Stimulated activated CD4-positive, alpha-beta T cell treated with anti-CD3 and anti-CD28 coated beads, Interleukin-1b, Interleukin-23, amount 100 ng/mL, for 24 hours (primary cell): ENCODE results near the gene GLUD1.
"Not testable (repeated sequence)": the region's sequence is repeated elsewhere in the genome, so short reads cannot be mapped to it uniquely, and the experiment has no call there.

Source experiments
- DNase-seq, 4 experiments: peaks; one replicate each; pipeline ENCODE4 v3.0.0-alpha.2; 2020; ENCODE audit warnings: low read depth in 4 of 4, low spot score in 1 of 4

Gene GLUD1

DNA sequence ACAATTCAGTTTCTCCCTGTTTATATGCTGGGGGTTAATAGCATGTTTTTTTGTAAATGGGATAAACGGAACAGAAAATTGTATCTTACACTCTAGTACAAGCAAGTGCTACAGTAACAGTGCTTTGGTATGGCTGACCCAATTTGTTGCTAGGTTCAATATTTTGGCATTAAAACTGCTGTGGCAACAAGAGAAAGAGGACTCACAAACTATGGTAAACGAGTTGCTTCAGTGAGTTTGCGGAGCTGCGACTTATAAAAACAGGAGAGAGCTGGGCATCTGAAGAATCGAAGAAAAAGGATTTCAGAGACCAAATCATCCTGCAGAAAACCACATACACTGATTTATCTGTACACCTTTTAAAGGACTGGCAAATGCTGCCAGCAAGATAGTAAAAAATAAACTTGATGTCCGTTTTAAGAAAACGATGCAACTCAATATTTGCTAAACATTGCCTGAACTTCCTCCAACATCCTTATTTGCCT, 2.2 kb downstream of the GLUD1 start:
- DNase-seq: no peak

DNA sequence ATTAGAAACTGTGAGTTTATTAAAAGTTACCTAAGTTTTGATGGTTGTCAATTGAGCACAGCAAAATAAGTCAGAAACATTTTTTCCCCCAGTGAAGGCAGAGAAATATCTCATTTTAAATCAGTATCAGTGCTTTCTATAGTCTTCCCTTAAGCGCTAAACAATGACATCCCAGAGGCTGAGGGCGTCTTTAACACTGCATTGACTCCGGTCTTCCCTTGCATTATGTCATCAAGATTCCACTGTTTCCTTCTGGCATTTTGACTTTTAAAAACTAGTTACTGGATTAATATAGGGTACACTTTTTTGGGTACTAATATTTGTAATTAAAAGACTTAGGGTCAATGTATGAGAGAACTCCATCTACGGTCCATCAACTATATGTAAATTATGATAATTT, 3.9 kb downstream of the GLUD1 start:
- no peak for DNase-seq

DNA sequence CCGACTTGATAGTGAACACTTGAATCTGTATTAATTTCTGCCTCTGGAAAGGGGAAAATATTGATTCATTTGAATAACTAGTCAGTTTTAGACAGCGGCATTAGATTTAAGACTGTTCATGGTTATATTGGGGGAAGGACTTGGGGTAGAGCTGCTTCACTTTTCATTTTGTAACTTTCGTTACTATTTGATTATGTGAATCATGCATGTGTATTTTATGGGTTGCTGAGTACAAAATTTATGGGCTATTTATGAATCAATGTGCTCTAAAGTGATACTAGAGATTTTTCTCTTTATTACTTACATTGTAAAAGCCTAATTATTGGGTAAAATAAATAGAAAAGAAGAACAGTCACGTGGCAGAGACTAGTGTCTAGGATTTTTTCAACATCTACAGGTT, 4.9 kb downstream of the GLUD1 start:
- DNase-seq: no peak

DNA sequence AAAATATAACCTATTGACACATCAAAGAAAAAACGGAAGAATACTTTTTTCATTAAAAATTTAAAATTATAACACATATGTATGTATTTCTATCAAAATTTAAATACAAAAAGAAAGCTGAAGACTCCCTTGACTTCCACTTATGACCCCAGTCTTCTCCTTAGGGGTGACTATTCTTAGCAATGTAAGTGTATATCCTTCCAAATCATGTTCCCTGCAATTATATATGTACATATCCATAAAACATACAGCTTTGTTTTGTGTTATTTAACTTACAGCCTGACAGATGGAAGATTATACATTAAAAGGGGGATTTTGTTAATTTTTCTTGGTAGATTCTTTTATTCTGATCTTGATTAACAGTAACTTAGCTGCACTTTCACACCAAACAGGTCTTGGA, 9.1 kb downstream of the GLUD1 start:
- DNase-seq: no peak

DNA sequence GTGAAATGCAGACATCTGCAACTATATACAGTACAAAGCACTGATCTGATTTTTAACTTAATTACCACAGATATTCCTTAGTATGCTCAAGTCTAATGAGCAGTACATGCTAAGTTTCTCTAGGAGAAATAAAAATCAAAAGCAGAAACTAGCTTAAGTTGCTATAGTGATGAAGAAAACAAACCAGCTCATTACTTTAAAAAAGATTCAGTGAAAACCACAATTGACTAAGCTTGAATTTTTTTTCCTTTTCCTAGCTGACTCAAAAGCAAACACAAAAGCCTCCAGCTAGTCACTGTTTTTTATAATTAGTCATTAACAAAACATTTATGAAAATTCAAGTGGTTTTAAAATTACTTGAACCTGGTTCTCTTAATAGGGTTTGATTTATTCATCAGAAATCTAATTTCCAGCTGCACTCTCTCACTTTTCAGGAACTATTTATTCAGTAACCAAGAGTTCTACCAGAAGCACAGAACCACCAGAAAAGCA, 10.3 kb downstream of the GLUD1 start:
- DNase-seq: not testable (repeated sequence)

DNA sequence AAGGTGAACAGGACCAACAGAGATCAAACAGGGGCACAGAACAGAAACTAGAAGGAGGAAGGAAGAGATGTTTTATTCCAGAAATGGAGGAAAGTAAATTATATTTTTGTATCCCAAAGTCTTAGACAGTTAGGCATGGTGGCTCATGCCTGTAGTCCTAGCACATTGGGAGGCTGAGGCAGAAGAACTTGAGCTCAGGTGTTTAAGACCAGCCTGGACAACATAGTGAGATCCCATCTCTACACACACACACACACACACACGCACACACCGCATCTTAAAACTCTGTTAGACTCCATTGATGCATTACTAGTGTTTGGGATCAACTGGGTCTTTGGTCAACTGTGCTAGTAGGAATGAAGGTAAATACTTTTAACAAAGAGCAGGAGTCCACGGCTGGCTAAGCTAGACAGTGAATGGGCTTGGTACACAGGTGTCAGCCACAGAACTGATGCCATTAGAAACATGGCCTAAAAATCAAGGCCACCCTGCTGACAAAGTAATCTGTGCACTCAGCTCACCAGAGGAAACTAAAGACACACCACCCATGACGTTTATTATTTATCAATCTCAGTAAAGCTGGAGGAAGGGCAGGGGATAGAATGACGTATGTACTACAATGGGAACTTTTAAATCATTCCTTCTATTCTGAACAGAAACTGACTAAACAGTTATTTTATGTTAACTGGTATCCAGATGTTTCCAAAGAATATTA, 10.9 kb downstream of the GLUD1 start:
- not testable (repeated sequence) for DNase-seq

DNA sequence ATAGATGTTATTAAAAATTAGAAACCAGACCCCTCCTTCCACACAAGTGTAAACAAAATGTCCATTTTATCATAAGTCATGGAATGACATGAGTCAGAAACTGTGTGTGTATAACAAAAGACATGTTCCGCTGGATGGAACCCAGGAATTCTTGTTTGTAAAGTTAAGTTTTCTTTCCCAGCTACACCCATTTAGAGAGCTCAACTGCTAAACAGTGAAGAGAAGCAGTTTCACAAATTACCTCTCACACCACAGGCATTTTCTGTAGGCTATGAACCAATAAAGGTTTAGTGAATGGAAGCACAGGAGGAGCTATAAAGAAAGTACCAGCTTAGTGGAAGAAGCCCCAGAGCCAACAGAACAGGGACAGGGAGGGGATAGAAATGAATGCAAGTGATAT, 12.4 kb downstream of the GLUD1 start:
- not testable (repeated sequence) for DNase-seq

DNA sequence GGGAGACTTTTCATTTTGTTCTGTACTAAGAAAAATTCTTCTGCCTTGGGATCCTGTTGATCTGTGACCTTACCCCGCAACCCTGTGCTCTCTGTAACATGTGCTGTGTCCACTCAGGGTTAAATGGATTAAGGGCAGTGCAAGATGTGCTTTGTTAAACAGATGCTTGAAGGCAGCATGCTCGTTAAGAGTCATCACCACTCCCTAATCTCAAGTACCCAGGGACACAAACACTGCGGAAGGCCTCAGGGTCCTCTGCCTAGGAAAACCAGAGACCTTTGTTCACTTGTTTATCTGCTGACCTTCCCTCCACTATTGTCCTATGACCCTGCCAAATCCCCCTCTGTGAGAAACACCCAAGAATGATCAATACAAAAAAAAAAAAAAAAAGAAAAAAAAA, 13.1 kb downstream of the GLUD1 start:
- not testable (repeated sequence) for DNase-seq

DNA sequence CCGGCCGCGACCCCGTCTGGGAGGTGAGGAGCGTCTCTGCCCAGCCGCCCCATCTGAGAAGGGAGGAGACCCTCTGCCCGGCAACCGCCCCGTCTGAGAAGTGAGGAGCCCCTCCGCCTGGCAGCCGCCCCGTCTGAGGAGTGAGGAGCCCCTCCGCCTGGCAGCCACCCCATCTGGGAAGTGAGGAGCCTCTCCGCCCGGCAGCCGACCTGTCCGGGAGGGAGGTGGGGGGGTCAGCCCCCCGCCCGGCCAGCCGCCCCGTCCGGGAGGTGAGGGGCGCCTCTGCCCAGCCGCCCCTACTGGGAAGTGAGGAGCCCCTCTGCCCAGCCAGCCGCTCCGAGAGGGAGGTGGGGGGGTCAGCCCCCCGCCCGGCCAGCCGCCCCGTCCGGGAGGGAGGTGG, 14.0 kb downstream of the GLUD1 start:
- not testable (repeated sequence) for DNase-seq

DNA sequence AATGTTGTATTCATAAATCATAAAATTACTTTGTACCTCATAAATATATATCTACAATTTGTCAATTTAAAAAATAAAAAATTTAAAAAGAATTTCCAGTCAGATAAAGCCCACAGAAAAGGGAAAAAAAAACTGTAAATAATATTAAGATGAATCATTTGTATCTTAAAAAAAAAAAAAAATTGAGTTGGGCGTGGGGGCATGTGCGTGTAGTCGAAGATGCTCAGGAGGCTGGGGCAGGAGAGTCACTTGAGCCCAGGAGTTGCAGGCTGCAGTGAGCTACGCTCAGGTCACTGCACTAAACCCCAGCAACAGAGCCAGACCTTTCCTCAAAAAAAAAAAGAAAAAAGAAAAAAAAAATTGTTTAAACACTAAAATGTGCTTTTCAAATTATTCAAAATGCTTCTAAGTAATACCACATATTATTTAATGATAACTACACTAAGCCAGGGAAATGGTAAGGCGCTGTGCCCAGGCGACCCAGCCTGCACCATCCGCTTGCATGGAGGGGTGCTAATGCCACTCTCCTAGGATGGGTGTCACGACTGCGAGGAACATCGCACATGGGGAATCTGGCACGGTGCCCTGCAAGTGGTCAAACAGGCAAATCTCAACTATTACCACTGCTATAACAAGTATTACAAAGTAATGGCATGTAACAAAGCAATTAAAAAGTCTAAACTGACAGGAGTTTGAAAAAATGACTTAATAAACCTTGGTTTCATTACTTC, 15.4 kb downstream of the GLUD1 start:
- DNase-seq: no peak

DNA sequence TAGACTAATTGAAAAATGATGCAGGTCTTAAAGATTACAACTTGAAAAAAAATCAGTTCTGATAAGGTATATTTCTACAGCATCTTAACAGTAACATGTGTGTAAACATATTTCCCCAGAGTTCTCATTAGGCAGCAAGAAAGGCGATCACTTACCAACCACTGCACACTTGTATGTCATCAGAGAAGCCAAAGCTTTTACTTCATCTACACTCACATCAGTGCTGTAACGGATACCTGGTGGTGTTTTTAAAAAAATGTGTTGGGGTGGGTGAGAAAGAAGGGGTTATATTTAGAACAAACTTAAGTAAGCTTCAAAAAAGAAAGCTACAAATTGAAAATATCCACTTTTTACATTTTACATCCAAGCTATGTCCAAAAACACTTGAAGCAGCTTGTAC, 18.2 kb downstream of the GLUD1 start:
- not testable (repeated sequence) for DNase-seq

DNA sequence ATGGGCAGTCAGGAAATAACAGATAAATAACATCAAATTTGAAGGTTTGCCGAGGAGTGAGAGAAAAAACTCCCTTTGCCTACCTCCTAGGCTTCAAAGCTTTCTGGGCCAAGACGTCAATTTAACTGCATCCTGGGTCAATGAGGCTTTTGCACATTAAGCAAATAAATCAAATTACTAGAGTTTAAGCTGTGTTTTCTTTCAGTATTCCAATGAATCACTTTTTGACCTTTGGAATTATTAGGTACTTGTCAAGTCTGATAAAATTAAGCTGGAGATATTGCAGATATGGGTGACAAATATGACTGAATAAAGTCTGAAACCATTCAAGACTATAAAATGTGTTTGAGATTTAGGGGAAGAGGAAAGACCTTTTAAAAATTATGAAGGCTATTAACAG, 22.2 kb downstream of the GLUD1 start:
- DNase-seq: no peak

DNA sequence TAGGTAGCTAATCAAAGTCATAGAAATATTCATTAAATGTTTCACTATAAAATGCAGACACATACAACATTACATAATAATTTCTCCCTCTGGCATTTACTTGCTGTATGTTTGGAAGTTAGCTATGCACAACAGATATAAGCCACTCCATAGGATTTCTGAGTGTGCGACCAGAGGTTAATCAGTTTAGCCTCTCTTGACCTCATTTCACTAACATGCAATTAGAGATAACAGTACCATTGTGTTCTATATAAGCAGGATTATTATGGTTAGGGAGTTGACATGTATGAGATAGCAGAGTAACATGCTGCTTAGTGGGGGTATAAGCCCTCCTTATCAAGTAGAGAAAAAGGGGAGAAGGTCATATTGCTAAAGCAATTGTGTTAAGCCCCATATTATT, 26.4 kb downstream of the GLUD1 start:
- no peak for DNase-seq

DNA sequence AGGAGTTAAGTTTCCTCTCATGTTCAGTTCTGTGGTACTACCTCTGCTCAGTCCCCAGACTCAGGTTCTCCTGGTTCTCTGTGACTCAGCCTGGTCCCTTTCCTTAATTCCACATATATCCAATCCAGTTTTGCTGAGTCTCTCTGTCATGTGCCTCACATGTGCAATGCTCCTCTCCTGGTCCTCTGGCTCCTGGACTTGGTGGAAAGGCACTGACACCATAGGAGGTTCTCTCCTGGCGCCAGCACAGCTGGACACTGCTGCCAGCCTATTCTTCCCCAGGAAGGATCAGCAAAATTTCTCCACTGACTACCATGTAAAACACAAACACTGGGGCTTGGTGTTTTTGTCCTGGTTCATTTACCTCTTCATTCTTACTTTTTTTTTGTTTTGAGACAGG, 27.8 kb downstream of the GLUD1 start:
- DNase-seq: no peak

DNA sequence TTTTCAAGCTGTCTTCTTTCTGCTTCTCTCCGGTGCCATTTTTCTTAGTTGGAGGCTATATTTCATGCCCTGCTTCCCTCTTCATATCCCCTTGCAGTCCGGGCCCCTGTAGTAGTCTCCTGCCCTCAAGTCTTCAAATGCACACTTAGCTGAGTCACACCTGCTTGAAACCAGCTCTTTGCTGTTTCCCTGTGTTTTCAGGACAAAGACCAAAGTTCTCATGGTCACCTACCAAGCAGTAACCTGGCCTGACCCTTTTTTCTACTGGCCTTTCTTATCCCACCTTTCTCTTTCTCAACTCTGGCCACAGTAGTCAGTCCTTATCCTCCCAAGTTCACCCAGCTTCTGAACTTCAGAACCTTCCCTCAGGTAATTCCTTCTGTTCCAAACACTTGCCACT, 28.5 kb downstream of the GLUD1 start:
- no peak for DNase-seq

DNA sequence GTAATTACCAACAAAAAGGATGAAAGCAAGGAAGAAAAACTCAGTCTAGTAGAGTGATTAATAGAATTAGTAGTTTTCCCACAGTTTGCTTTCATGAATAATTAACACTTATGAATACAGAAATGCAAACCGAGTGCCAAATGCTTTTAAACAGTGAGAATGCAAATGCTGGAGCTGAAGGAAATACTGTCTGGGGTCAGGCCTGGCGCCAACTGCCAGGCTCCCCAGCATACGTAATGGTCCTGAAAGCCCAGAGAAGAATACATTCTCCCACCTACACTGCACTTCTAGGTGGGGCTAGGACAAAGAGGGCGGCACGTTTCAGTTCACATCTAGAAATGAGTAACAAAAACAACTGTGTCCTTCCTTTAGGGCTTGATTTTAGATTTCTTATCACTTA, 30.0 kb downstream of the GLUD1 start:
- no peak for DNase-seq

DNA sequence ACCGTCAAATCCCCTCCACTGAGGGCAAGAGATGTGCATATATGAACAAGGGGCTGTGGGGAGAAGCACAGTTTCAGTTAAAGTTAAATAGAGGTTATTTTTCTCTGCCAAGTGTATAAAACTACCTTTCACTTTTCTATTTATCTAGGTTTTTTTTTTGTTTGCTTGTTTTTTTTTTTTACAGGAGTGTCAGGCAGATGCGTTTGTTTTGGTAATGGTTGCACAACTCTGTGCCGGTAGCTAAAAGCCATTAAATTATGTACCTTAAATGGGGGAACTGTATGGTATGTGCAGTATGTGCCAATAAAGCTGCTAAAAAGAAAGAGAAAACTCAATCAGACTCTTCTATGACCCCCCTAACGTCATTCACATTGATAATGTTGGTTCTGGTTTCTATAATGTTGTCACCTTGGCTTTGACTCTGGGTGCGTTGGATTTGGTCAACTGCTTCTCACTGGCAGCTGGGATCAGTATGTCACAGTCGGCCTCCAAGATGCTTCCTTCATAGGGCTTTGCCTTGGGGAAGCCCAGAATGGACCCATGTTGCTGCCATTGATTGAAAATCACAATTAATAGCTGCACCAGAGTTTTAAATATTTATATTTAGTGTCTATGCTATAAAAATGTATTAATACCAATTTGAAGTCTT, 34.2 kb downstream of the GLUD1 start:
- no peak for DNase-seq

DNA sequence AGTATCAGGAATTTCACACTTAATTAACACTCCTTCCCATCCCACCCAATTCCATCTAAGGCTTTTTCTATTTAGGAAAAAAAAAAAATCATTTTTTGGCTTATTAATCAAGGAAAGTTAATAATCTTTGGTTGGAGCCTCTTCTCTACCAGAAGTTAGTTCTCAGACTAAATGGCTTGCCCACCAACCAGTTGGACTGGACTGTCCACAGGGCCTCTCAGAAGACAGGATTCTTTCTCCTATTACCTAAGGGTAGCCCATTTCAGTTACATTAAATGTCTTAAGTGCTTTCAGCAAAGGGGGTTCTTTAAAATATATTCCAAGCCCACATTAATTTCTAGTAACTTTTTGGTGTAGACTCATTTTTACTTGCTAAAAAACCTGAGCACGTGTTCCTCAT, 35.2 kb downstream of the GLUD1 start:
- DNase-seq: no peak

DNA sequence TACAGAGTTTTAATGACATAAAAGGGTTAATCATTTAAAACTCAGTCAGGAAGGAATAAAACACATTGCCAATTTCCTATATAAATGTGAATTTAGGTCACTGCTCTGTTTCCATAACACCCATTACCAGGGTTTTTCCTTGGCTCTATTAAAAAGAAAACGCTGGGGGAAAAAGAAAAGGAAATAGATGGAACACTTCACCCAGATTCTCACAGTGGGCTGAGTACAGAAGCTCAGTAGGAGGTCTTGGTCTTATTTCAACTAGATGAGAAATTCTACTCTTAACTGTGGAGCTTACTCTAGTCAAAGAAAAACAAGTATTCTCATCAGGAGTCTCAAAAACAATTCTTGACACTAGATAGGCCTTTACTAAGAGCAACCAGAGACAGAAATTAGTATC, 36.5 kb downstream of the GLUD1 start:
- DNase-seq: no peak

DNA sequence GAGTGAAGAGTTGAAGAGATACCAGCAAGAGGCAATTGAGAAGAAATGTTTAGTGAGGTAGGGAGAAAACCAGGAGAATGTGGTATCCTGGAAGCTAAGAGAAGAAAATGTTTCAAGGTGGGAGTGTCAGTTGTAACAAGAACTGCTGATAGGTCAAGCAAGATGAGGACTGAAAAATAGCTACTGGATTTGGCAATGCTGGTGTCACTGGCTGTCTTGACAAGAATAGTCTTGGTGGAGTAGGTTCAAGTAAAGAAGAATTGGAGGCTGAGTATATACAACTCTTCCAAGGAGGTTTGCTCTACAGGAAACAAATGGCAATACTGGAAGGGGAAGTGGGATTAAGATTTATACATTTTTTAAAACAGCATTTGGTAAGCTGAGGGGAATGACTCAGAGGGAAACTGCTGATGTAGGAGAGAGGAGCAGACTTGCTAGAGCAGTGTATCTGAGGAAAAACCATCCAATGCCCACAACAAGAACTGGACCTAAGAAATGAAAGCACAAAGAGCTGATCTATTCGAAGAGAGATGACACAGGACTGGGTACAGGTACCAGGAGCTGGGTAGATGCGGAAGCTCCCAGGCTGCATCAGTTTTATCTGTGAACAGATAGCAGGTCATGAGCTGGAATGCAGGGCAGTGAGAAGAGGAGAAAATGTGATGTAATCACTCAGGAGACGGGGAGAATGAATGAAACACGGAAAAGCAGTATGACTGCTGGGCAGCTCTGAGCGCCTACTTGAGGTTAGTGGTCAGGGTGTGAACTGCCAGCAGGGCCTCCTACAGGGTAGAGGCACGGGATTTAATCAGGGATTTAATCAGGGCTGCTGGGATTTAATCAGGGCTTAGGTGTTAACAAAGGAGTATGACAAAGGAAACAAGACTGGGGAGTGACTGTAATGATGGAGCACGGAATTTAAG, 40.0 kb downstream of the GLUD1 start:
- DNase-seq: peak in 1 of 4 experiments; percentile 4

DNA sequence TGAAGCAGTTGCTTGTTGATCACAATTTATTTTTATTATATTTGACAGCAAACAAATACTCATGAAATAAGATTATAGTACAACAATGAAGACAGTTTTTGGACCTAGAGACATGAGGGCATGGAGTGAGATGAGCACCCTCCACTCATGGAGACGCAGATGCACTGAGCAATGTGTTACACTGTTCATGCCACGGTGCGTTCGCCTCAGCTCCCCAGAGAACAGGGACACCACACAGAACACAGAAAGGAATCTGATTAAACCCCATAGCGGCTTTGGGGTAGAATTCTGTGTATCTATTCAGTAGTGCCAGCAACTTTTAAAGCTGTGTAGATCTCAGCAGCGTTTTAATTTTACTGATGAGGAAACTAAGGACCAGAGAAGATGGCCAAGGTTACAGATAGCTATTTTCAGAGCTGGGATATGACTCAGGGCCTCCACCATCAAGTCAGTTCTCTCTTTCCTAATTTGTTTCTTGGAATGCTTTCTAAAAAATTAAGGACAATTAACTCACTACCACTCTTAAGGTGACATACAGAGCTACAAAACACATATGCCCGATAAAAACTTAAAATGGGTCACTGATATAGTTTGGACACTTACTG, 41.0 kb downstream of the GLUD1 start:
- DNase-seq: no peak
